GM19035 (cell line): ENCODE results near the gene LOXHD1.

ENCODE experiments used
- ATAC-seq: cut with Tn5 transposase; IDR thresholded peaks from one replicate; pipeline ENCODE4 v1.9.1; 2021; ENCODE audit not compliant: unreplicated experiment

LOXHD1 gene

DNA sequence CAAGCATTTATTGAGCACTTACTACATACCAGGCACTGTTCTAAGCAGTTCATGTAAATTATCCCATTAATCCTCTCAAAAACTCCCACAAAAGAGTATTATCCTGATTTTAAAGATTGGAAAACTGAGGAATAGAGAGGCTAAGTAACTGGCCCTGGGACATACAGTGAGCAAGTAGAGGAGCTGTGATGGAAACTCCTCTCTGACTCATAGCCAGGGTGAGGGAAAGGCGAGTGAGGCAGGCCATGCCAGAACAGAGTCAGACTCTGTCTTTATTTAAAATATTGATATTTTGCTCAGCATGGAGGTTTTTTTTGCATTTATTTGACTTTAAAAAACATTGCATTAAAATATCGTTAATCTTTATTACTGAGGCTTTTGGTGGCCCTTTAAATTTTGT lies 208.0 kb downstream of the LOXHD1 start:
- ATAC-seq, result no peak

DNA sequence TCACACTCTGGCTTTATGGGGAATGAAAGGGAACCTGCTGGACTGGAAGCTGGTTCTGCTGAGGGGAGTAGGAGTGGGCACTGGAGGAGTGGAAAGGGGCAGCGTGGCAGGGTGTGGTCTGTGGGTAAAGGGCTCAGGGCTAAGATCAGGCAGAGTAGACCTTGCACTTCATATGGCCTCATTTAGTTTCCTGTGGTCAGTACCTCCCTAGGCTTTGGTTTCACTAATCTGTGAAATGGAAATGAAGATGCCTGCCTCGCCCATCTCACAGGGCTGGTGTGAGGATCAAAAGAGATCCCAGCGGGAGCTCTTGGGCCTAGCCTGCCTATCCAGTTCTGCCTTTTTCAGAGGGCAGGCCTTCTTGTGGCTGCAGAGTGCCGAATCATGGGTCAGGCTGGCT lies 208.7 kb downstream of the LOXHD1 start:
- ATAC-seq, result no peak

DNA sequence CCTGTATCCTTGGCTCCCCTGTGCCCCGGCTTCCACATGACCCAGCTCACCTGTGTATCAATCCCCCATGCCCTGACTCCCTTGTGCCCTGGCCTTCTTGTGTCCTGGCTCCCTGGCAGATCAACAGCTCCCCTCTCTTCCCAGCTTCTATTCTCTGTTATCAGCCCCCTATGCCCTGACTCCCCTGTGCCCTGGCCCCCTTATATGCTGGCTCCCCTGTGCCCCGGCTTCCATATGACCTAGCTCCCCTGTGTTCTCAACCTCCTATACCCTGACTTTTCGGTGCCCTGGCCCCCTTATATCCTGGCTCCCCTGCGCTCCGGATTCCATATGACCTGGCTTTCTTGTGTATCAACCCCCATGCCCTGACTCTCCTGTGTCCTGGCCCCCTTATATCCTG lies 209.2 kb downstream of the LOXHD1 start:
- no peak for ATAC-seq

DNA sequence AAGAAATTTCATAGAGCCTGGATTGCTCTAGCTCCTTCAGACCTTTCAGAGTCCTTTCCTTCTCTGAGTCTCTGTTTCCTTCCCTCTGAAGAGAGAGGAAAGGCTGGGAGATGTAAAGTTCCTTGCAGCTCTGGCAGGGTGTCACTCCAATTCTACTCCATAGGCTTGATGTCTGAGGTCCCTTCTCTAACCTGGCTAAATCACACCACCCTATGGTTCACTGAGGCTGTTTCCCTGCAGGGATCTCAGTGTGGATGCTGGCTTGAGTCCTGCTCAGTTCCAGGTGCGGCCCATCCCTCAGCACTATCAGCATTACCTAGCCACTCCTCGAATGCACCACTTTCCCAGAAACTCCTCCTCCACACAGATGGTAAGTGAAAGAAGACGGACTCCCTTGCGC lies 209.7 kb downstream of the LOXHD1 start:
- ATAC-seq, result no peak

DNA sequence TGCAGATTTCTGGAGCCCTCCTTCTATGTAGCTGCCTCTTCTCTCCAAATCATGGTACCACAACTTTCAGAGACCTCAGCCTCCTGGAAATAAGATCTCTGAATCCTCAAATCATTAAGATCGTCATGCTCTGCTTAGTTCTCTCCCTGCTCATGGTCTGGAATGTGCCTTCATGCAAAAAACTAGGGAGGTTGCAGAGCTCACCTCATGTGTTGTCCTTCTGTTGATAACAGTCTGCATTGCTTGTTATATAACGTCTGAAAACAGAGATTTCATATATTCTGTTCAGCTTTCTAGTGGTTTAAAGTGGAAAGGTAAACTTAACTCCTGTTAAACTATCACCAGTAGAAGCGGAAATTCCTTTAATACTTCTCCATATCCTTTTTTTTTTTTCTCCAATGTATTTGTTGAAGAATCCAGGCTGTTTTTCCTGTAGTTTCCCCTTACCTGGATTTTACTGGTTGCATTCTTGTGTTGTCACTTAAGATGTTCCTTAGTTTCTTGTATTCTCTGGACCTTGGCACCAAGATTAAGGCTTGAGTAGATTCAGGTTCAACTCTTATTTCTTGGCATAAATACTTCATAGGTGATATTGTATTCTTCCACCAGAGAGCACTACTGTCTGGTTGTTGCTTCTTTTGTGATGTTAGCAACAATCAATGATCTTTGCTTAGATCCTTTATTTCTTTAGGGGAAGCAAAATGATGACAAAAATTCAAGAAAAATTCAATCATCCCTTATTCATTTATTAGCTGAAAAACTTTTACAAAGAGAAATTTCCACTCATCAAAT lies 211.3 kb downstream of the LOXHD1 start:
- no peak for ATAC-seq

DNA sequence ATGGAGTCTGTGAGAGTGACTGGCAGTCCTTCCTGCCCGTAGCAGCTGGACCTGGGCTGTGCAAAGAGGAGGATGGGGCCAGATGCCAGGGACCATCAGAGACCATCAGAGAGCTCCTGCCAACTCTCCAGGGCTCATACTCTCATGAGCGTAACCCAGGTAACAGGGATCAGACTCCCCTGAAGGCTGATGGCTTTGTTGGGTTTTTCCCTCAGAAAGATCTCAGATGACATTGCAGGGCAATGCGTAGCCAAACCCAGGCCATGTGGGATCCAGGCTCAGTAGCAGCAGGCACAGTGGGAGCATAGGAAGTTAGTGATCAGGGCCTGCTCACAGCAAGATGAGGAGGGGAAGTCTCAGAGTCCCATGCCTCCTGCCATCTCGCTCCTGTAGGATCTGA lies 218.0 kb downstream of the LOXHD1 start:
- no peak for ATAC-seq

DNA sequence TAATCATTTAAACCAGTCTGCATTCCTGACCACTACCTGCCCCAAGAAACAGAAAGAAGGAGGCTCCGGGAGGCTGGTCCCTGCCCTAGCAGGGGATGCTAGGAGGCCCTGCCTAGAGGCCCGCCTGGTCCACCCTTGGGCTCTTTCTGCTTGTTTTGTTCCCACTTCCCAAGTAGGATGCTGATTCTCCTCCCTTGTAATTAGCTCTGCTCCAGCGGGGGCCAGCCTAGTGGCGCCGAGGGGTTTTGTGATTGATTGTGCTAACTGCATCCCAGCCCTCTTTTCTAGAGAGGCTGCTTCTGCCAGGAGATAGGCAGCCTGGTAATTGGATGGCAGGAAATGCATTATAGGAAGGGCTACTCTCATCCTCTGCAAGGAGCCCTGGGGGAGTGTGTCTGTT lies 220.0 kb downstream of the LOXHD1 start:
- no peak for ATAC-seq

DNA sequence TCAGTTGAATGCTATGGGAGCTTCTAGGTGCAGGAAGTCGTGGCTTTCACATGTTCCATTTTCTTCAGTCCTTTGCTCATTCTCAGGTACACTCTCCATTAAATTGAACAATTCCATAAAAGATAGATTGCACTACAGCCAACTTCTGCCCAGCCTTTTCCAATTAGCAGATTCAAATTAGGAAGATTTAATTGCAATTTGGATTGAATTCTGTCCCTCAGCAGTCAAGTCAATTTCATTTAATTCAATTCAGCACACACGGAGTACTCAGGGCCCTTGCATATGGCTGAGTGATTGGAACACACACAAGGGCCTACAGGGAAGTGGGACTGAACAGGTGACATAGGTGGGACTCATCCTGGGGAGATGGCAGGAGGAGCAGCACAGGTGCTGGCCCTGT lies 220.4 kb downstream of the LOXHD1 start:
- ATAC-seq, result no peak

DNA sequence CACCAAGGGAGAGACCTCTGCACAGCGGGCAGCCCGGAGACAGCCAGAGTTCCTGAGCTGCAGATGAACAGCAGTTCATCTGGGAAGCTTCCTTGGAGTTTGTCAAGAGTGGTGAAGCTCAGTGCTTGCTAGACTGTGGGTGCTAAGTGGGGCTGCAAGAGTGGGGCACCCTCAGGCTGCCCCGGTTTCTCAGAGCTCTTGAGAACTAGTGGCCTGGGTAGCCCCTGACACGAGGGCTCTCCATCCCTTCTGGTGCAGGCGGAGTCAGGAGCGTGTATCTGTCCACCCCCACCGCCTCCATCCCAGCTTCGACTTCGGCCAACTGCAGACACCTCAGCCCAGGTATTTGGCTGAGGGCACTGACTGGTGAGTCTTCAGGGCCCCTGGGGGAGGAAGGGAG lies 222.0 kb downstream of the LOXHD1 start:
- no peak for ATAC-seq

DNA sequence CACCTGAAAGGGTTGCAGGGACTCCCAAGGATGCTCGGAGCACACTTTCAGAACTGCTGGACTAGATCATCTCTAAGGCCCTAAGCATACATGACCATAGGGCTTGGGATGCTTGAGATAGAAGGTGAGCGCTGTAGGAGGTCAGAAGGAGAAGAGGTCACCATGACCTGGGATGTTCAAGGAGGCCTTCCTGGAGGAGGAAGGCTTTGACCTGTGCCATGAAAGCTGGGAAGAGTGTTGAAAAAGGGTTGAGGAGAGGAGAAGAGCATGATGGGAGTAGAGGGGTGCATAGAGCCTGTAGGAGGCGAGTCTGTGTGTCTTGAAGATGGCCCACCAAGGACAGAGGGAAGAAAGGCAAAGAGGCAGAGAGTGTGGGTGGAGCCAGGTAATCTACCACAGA lies 222.4 kb downstream of the LOXHD1 start:
- no peak for ATAC-seq

DNA sequence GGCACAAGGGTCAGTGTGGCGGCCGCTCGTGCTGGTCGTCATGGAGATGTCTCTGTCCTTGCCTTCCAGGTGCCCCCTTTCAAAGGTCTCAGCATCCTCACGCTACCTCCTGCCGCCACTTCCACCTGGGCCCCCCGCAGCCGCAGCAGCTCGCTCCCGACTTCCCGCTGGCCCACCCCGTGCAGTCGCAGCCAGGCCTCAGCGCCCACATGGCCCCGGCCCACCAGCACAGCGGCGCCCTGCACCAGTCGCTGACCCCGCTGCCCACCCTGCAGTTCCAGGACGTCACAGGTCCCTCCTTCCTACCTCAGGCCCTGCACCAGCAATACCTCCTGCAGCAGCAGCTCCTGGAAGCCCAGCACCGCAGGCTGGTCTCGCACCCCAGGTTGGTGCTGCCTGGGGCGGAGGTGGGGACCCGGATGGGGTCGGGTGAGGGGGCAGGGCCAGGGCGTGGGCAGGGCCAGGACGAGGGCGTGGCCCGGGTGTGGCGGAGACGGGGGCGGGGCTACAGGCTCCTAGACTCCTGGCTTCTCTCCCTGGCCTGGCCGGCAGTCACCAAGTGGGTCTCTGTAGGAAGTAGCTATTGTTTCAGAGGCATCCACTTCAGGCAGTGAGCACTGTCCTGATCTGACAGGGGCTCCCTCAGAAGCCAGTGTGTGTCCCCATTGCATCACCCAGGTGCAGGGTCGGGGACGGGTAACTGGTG lies 223.7 kb downstream of the LOXHD1 start:
- ATAC-seq, result no peak

DNA sequence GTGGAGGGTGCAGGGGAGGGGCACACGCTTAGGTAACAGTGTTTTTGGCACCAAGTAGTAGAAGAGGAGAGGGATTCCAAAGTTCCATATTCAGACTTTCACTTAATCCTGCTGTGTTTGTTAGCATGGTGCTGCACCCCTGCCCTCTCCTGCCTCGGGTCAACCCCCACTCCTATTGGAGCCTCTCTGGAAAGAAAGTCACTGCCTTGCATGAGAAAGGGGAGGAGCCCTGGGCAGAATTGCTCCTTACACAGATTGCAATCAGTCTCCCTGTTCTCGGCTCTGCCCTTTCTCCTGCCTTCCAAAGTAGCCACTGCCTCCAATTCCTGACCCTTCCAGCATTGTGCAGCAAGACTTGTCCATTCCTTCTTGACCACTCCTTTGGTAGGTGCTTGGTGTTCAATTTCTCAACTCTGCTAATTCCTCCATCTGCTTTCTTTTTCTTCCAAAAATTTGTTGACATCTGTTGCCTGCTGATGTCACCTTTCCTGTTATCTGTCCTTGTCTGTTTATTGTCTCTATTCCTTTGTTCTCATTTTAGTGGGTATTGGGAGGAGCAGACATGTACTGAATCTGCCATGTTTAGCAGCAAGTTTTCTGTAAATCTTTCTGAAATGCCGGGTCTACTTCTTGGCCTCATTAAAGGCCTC lies 225.4 kb downstream of the LOXHD1 start:
- no peak for ATAC-seq

DNA sequence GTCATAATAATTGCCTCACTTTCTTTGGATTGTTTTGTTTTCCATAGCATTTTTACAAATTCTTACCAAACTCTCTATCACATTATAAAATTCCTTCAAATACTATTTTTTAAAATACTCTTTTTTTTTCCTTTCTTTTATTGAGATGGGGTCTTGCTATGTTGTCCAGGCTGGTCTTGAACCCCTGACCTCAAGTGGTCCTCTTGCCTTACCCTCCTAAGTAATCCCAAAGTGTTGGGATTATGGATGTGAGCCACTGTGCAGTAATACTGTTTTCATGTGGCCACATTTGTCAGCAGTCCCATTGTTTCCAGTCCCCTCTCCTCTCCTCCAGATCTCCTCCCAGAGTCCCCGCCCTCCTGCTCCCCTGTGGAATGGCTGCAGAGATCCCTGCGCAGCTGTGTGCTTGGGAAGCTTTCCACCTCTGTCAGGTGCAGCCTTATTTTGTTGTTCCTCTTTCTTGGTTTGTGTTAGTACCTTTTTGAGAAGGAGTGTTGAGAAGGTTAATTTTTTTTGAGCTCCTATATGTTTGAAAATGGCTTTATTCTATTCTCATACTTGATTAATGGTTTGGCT lies 227.3 kb downstream of the LOXHD1 start:
- no peak for ATAC-seq

DNA sequence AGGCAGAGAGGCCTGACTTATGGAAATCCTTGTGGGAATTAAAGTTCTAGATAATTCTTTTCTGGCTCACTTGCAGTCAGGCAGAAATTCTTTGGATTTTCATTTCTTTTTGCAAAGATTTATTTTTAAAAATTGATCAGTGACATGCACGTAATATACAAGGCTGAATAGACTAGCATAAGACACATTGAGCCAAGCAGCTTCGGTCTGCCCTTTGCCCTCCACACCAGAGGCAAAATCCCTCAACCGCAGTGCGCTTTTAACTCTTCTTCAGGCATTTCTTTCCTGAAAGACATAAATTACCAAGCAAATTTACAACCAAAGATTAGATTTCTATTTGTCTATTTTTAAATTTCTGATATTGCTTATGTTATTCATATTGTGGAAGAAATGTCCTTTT lies 227.9 kb downstream of the LOXHD1 start:
- ATAC-seq, result no peak

DNA sequence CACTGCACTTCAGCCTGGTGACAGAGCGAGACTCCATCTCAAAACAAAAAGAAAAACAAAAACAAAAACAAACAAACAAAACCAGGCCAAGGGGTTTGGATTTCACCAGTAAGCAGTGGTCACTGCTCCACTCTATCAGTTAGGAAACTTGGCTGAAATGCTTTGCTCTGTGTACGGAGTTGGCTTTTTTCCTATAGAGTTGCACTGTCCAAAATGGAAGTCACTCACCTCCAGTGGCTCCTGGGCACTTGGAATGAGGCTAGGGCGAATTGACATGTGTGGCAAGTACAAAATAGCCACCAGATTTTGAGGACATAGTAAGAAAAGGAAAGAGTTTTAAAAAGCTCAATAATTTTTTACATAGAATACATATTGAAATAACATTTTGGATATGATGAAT lies 228.7 kb downstream of the LOXHD1 start:
- ATAC-seq, result no peak

DNA sequence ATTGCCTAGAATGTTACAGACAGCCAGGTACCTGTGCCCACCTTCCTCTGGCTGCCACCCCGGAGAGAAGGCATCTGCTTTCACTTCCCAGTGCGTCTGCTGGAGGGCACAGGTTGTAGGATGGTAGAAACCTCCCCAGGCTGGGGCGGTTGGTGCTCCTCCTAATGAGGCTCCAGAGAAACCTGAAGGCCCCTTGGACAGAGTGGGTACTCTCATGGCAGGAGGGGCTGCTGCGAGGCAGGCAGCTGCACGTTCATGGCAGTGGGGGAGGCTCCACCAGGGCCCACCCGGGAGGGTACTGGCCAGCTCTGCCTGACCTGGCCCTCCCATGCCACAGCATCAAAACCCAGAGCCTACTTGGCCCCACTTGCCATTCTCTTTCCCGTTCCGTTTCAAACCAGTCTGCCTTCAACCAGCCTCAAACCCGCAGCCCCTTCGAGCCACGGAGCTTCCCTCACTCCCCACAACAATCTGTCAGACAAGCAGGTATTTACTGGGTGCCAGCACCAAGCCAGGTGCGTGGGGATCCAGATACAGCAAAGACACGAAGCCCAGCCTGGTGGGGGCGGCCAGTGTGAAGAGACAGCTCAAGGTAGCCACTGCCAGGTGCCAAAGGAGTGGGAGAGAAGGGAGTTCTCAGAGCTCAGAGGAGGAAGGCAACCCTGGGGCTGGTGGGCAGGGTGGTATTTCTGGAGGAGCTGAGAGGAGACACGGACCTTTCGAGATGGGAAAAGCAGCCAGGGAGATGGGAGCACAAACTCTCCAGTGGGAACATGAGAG lies 229.6 kb downstream of the LOXHD1 start:
- no peak for ATAC-seq
